Skeletal muscle cell (primary cell): Measurements from ENCODE around the gene BRME1.

Experiments
- DNase-seq: peaks from one replicate; pipeline ENCODE4 v3.0.0-alpha.2; 2010; ENCODE audit warnings: low read depth
- H3K4me3 ChIP-seq: 2 replicates; pipeline ENCODE4 v1.5.1; 2011; ENCODE audit warnings: low read depth, mild to moderate bottlenecking, control low read depth, low read length, moderate library complexity

The BRME1 gene

DNA sequence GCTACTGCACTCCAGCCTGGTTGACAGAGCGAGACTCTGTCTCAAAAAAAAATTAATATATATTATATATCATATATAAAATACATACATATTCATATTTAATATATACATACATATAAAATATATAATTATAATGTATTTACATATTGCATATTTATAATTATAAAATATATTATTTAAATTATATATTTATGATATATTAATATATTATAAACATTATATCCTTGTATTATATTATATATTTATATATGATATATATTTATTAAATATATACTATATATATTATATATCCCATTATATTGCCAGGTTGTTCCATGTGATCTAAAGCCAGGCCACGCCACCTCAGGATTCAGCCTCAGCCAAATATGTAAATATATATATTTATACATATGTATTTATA lies 9.7 kb downstream of the BRME1 start:
- no peak overlapping the region for H3K4me3 ChIP-seq
- no peak for DNase-seq

GRCh38 chr19:13894552-13894951 lies 11.4 kb downstream of the BRME1 start:
- no peak overlapping the region for H3K4me3 ChIP-seq
- DNase-seq: no peak

- no peak for DNase-seq
- no peak overlapping the region for H3K4me3 ChIP-seq
These were observed 13.0 kb downstream of the BRME1 start for GRCh38 chr19:13892870-13893269.

GRCh38 chr19:13890136-13890535 lies 15.8 kb downstream of the BRME1 start:
- no peak for DNase-seq
- no peak overlapping the region for H3K4me3 ChIP-seq

- DNase-seq: no peak
These were observed 17.6 kb downstream of the BRME1 start for GRCh38 chr19:13888281-13888680.

GRCh38 chr19:13887517-13887916 lies 18.4 kb downstream of the BRME1 start:
- no peak for DNase-seq

More at GRCh38 chr19:13888281-13888680, 17.6 kb downstream of the BRME1 start:
- H3K4me3 ChIP-seq: no peak overlapping the region

GRCh38 chr19:13887018-13887436 lies 18.9 kb downstream of the BRME1 start:
- no peak overlapping the region for H3K4me3 ChIP-seq
- no peak for DNase-seq

More at GRCh38 chr19:13887517-13887916, 18.4 kb downstream of the BRME1 start:
- H3K4me3 ChIP-seq: no peak overlapping the region

- no peak for DNase-seq
- H3K4me3 ChIP-seq: no peak overlapping the region
These were observed 20.0 kb downstream of the BRME1 start for GRCh38 chr19:13885826-13886365.

GRCh38 chr19:13884726-13885591 lies 21.0 kb downstream of the BRME1 start:
- H3K4me3 ChIP-seq: no peak overlapping the region
- no peak for DNase-seq

- no peak for DNase-seq
- H3K4me3 ChIP-seq: no peak overlapping the region
These were observed 22.3 kb downstream of the BRME1 start for GRCh38 chr19:13883516-13884064.

GRCh38 chr19:13882836-13883235 lies 23.1 kb downstream of the BRME1 start:
- H3K4me3 ChIP-seq: no peak overlapping the region
- no peak for DNase-seq

- no peak overlapping the region for H3K4me3 ChIP-seq
- DNase-seq: no peak
These were observed 23.5 kb downstream of the BRME1 start for GRCh38 chr19:13882419-13882795.

DNA sequence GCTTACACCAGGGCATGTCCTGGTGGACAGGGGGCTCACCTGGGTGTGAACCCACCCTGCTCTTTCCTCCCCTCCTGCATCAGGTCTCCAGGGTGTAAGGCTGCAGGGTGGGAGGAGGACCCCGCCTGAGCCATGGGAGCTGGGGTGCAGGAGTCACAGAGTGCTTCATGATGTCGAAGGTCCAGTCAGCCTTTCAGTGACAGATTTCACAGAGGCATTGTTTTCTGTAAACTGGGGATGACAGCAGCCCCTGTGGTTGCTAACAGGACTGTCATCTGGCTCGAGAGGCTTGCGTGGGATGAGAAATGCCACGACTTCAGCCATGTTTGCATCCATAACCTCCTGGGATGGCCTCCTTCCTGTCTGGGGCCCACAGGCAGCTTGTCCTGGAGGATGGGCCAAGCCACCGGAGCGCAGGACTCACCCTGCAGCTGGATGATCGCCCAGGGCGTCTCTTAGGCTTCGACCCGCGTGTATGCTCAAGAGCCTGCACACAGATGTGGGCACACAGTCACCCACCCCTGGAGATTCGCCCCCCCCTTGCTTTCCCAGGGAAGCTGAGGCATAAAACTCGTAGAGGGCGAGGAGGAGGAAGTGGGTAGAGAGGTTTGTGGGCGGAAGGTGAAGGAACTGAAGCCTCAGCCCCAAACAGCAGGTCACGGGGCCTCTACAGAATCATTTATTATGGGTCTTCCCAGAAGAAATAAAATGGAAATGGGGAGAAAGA lies 24.1 kb downstream of the BRME1 start:
- no peak for DNase-seq
- H3K4me3 ChIP-seq: no peak overlapping the region

- H3K4me3 ChIP-seq: no peak overlapping the region
- DNase-seq: peak; percentile 22
These were observed 24.6 kb downstream of the BRME1 start for GRCh38 chr19:13881251-13881691.

DNA sequence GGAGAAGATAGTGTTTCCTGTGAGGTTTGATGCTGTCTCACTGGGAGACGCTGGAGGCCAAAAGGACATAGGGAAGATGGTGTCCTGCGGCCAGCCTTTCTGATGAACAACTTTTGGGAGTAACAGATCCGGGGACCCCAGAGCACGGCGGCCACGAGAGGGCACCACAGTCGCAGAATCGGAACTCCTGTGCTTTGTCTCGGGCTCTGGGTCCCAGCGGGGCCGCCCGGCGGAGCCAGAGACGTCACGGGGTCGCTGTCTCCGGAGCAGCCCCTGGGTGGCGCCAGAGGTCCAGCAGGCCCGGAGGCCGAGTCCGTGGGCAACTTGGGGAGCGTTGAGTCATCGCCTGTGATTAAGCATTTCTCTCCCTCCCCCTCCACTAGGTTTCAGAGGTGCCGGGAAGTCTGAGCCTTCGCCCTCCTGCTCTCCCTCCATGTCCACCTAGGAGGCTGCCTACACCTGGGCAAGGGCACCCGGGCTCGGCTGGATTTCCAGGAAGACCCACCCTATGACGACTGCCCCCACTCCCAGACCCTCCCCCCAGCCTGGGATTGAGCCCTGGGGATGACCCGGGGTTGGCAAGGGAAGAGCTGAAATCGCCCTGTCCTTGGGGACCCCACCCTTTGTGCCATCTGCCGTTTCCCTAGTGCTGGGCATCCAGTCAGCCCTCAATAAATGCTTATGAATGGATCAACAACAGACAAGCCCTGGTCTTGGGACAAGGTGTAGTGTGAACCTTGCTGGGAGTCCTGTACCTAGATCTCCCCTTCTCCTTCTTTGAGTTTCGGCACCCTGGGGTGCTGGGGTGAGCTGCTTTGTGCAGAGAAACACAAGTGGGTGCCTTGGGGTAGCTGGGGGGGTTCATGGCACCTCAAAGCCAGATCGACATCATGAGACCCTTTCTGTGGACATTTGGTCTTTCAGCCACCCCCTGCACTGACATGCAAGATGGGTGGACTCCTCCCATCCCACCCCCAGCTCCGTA lies 25.6 kb downstream of the BRME1 start:
- H3K4me3 ChIP-seq: peak overlapping the region; percentile 11
- peak; percentile 74 for DNase-seq

GRCh38 chr19:13877303-13877702 lies 28.6 kb downstream of the BRME1 start:
- no peak for DNase-seq
- H3K4me3 ChIP-seq: no peak overlapping the region

- no peak within 1 kb of the TSS for H3K4me3 ChIP-seq
- no peak for DNase-seq
These were observed 29.1 kb downstream of the BRME1 start, which contains the start of gene NANOS3 for GRCh38 chr19:13876834-13877233. NANOS3 (plus strand) TSS chr19:13877134; CDS start chr19:13877249, 115 bp downstream.

DNA sequence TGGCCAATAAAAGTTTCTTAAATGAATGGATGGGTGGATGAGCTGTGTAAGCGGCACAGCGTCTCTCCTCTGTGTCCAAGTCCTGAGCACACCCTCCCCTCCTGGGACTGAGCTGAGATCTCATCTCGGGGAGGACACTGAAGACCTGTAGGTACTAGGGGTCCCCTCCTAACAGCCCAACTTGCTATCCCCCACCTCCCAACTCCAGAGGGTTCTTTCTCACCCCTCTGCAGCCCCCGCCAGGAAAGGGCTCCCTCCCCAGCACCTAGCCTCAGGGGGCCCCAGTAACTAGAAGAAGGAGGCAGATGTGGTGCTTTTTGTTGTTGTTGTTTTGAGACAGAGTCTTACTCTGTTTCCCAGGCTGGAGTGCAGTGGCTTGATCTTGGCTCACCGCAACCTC lies 30.1 kb downstream of the BRME1 start:
- no peak for DNase-seq
- no peak overlapping the region for H3K4me3 ChIP-seq
